PFSK-1 (cell line): ENCODE results near the gene ANKMY1.

Source experiments
- FOXP2 ChIP-seq: optimal IDR thresholded peaks from 2 replicates; pipeline ENCODE3; 2011; ENCODE audit warnings: borderline replicate concordance, control low read depth, inconsistent platforms; ENCODE audit not compliant: insufficient read depth; ENCODE audit errors: extremely low read length, extremely low read depth
- POLR2AphosphoS5 ChIP-seq: IDR thresholded peaks from 2 replicates; pipeline ENCODE4 v1.6.1; 2012; ENCODE audit warnings: low read depth, mild to moderate bottlenecking, control low read depth, low read length, moderate library complexity
- SIN3A ChIP-seq: IDR thresholded peaks from 2 replicates; pipeline ENCODE4 v1.6.1; 2012; ENCODE audit warnings: mild to moderate bottlenecking, low read length, moderate library complexity, borderline replicate concordance; ENCODE audit not compliant: insufficient read depth
- TAF1 ChIP-seq: IDR thresholded peaks from 2 replicates; pipeline ENCODE4 v1.6.1; 2012; ENCODE audit warnings: low read length, control low read depth, borderline replicate concordance; ENCODE audit not compliant: insufficient read depth
- TF ChIP-seq, protein P1 (sequence below), 2 experiments: IDR thresholded peaks; 2 replicates each; pipeline versions ENCODE4 v1.6.1 to v1.8.0; 2011 to 2012; ENCODE audit warnings: low read depth in 2 of 2, low read length in 2 of 2, control low read depth in 1 of 2, inconsistent platforms in 1 of 2, mild to moderate bottlenecking in 1 of 2, moderate library complexity in 1 of 2; ENCODE audit not compliant: insufficient read depth in 1 of 2

Gene ANKMY1

DNA sequence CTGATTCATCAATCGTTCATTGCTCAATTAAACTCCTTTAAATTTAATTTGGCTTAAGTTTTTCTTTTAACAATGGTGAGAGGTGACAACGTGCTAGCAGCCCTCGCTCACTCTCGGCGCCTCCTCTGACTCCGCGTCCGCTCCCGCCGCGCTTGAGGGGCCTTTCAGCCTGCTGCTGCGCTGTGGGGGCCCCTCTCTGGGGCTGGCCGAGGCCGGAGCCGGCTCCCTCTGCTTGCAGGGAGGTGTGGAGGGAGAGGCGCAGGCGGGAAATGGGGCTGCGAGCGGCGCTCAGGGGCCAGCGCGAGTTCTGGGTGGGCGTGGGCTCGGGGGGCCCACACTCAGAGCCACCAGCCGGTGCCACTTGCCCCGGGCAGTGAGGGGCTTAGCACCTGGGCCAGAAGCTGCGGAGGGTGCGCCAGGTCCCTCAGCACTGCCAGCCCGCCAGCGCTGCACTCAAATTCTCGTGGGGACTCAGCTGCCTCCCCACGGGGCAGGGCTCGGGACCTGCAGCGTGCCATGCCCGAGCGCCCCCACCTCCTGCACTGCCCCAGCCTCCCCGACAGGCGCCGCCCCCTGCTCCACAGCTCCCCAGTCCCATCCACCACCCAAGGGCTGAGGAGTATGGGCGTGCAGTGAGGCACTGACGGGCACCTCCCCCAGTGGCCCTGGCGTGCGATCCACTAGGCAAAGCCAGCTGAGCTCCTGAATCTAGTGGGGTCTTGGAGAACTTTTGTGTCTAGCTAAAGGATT lies 19.6 kb downstream of the ANKMY1 start:
- TF ChIP-seq POLR2AphosphoS5, result no peak
- TF ChIP-seq SIN3A, result no peak
- TF ChIP-seq FOXP2, result no peak
- TF ChIP-seq, protein P1, sequence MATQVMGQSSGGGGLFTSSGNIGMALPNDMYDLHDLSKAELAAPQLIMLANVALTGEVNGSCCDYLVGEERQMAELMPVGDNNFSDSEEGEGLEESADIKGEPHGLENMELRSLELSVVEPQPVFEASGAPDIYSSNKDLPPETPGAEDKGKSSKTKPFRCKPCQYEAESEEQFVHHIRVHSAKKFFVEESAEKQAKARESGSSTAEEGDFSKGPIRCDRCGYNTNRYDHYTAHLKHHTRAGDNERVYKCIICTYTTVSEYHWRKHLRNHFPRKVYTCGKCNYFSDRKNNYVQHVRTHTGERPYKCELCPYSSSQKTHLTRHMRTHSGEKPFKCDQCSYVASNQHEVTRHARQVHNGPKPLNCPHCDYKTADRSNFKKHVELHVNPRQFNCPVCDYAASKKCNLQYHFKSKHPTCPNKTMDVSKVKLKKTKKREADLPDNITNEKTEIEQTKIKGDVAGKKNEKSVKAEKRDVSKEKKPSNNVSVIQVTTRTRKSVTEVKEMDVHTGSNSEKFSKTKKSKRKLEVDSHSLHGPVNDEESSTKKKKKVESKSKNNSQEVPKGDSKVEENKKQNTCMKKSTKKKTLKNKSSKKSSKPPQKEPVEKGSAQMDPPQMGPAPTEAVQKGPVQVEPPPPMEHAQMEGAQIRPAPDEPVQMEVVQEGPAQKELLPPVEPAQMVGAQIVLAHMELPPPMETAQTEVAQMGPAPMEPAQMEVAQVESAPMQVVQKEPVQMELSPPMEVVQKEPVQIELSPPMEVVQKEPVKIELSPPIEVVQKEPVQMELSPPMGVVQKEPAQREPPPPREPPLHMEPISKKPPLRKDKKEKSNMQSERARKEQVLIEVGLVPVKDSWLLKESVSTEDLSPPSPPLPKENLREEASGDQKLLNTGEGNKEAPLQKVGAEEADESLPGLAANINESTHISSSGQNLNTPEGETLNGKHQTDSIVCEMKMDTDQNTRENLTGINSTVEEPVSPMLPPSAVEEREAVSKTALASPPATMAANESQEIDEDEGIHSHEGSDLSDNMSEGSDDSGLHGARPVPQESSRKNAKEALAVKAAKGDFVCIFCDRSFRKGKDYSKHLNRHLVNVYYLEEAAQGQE (IDR thresholded peaks at IDR 0.05; ENCODE audit: insufficient read depth in 1 of 2, low read depth in 2 of 2, low read length in 2 of 2), result no peak
- no peak for TF ChIP-seq TAF1

DNA sequence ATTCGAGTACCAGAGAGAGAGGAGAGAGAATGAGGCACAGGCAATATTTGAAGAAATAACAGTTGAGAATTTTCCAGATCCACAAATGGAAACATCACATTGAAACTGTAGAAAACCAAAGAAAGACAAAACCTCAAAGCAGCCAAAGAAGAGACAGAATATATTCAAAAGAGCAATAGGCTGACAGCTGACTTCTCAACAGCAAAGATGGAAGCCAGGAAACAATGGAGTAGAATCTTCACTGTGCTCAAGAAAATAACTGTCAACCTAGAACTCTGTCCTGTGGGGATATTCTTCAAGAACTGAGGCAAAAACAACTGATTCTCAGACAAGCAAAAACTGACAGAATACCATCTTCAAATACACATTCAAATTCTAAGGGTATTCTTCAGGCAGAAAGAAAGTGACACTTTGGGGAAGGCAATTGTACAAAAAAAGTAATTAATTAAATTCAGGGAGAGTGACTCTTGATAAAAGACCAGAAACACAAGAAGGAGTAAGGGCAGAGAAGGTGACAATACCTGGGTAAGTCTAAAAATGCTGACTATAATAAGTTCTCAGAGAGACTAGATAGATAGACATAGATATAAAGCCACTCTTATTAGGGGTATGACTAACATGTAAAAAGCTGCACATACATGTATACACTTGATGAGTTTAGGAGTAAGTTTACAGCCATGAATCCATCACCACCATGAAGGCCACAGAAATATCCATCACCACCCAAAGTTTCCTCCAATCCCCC lies 25.6 kb downstream of the ANKMY1 start:
- TF ChIP-seq, protein P1 (IDR thresholded peaks at IDR 0.05; ENCODE audit: insufficient read depth in 1 of 2, low read depth in 2 of 2, low read length in 2 of 2), result no peak
- TF ChIP-seq POLR2AphosphoS5, result no peak
- no peak for TF ChIP-seq TAF1
- TF ChIP-seq SIN3A, result no peak
- TF ChIP-seq FOXP2, result no peak

DNA sequence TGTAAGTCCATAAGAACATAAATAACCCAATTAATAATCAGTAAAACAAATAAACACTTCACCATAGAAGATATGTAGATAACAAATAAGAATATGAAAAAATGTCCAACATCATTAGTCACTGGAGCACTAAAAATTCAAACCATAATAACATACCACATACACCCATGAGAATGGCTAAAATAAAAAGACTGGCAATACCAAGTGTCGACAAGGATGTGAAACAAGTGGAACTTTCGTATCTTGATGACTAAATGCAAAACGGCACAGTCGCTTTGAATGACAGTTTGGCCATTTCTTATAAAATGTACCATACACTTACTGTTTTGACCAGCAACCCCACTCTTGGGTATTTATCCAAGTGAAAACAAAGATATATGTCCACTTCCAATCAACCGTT lies 26.8 kb downstream of the ANKMY1 start:
- TF ChIP-seq, protein P1 (IDR thresholded peaks at IDR 0.05; ENCODE audit: insufficient read depth in 1 of 2, low read depth in 2 of 2, low read length in 2 of 2), result no peak
- TF ChIP-seq SIN3A (no peak), FOXP2 (no peak), TAF1 (no peak), POLR2AphosphoS5 (no peak)

DNA sequence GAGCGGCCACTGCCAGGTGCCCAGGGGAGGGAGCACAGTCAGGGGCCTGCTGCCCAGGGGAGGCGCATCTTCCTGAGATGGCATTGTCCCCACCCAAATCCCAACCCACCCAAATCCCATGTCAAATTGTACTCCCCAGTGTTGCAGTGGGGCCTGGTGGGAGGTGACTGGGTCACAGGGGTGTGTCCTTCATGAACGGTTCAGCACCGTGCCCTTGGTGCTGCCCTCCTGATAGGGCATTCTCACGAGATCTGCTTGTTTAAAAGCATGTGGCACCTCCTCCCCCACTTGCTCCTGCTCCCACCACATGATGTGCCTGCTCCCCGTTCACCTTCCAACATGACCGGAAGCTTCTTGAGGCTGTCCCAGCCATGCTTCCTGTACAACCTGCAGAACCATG lies 27.6 kb downstream of the ANKMY1 start:
- TF ChIP-seq, protein P1 (IDR thresholded peaks at IDR 0.05; ENCODE audit: insufficient read depth in 1 of 2, low read depth in 2 of 2, low read length in 2 of 2), result no peak
- TF ChIP-seq SIN3A, result no peak
- no peak for TF ChIP-seq TAF1
- TF ChIP-seq FOXP2, result no peak
- no peak for TF ChIP-seq POLR2AphosphoS5
